Stimulated activated naive CD4-positive, alpha-beta T cell treated with Interleukin-2 at 50 U/mL for 16 hours (primary cell): ENCODE measurements around the gene S1PR3.
"Not testable (repeated sequence)": the region's sequence is repeated elsewhere in the genome, so short reads cannot be mapped to it uniquely, and the experiment has no call there.

Experiments used
- DNase-seq: peaks from one replicate; lab custom pipeline; 2025; lab: John Stamatoyannopoulos, UW

Gene S1PR3

DNA sequence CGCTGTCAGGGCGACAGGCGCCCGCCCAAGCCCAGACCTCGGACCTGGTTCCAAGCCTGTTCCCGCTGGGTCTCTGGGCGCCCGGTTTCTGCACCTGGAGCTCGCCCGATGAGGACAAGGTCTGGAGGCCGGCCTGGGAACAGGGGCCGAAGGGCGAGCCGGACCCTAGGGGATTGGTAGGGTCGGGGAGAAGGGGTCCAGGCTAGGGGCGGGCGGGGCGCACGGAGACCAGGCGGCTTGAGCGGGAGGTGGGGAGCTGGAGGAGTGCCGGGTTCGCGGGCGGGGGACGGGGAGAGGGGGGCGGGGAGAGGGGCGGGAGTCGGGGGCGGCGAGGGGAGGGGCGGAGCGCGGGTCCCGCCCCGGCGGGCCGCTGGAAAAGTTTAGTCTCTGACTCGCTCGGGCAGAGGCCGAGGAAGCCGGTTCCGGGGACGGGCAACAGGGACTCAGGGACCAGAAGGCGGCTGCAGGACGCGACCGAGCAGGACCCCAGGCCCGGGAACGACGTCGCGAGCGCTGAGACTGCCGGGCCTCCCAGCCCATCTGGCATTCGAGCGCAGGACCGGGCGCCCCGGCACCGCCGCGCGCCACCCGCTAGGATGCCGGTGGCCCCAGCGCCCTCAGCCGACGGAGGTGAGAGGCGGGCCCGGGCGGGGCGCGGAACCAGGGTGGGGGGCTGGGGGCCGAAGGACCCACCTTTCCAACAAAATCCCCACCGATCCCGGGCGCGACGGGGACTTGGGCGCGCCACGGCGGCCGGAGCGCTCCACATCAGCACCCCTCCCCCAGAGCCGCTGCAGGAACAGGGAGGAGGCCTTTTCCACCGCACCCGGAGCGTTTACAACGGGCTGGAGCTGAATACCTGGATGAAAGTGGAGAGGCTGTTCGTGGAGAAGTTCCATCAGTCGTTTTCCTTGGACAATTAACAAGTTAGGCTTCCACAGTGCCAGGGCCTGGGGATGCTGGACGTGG, at the start of gene S1PR3:
S1PR3 (plus strand) TSS at position 403 of the 969 bp plus-strand sequence. CDS start 9,733 bp downstream, outside the sequence.
- DNase-seq: no peak

DNA sequence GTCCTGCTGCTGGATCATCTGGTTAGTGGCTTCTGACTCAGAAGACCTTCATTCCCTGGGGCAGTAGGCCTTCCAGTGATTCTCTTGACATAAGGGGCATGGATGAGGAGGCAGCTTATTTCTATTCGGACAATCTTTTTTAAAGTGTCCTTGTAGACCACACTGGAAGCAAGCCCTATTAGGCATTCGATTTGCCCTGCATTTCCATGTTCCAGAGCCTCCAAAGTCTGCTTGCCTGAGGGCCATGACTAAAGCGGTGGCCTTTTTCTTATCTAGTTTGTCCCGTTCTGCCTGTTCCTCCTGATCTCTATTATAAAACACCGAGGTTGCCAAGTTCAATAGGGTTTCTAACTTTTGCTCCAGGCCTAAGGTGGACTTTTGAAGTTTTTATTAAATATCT, 49.7 kb upstream of the S1PR3 start:
- DNase-seq: not testable (repeated sequence)

DNA sequence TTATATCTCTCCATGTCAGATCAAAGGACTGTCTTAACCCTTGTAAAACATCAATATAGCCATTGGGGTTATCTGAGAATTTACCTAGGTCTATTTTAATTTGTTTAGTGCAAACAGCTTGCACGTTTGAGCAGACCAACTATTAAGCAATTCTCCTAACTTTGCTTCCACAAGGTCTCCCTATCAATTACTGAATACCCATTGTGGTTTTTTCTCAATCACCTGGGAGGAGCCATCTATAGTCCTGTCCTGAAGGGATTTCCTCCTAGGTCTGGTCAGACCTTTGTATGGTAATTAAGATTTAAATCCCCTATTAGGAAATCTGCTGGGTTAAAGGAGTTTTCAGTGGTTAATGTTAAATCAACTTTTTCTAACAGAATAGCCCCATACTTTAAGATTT, 48.9 kb upstream of the S1PR3 start:
- no peak for DNase-seq

DNA sequence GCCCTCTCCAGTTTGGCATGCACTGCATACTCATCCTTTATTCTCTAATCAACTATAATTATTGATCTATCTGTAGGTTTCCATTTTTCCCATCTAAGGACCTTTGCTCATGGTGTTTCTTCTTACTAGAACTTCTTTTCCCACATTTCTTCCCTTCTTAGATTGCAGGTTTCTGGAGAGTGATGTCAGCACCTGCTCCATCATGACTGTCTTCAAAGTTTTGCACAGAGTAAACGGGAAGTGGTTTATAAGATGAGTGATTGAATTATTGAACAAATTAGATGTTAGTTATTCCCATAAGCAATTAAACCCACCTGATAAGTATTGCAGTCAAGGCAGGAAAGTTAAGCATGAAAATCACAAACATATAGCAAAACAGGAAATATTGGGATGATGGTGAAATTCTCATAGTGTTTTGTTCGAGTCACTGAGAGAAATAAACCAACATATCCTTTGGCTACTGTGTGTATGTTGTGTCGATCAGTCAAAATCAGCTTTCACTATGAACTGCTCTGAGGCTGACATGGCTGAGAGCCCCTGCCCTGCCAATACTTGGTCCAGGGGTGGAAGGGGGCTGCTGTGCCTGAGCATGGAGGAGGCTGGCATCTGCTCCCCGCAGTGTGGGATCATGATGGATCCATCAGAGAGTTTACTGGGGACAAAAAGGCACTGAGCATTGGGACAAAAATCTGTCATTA, 45.5 kb upstream of the S1PR3 start:
- no peak for DNase-seq

DNA sequence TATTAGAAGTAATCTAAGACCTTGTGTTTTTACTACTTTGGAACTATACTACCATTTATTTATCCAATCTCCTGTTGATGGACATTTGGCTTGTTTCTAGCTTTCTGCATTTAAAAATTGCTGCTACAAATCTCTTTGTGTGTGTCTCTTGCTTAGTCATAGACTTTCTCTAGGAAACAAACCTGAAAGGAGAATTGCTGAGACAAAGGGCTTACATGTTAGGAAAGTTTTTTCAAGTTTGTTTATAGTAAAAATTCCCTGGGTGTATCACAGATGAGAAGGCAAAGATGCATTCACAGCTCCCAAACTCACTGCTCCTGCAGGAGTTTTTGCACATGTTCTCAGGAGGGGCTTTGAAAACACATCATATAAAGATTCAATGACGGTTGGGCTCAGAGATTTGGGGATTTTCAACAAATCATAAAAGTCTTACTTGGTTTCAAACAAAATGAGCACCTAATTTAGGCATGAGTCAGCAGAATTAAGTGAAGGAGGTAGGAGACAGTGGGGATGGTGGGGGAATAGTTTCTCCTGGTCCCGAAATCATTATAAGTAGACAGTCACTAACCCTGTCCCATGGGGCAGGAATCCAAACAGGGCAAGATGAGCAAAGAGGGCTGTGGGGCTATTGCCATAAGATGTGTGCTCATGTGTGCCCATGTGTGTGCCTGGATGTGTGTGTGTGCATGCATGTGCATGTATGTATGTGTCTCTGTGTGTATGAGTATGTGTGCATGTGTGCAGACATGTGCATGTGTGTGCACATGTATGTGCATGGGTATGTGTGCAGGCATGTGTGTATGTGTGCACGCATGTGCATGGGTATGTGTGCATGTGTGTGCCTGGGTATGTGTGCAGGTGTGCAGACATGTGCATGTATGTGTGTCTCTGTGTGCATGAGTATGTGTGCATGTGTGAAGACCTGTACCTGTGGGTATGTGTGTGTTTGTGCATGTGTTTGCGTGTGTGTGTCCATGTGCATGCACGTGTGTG, 43.4 kb upstream of the S1PR3 start:
- no peak for DNase-seq

DNA sequence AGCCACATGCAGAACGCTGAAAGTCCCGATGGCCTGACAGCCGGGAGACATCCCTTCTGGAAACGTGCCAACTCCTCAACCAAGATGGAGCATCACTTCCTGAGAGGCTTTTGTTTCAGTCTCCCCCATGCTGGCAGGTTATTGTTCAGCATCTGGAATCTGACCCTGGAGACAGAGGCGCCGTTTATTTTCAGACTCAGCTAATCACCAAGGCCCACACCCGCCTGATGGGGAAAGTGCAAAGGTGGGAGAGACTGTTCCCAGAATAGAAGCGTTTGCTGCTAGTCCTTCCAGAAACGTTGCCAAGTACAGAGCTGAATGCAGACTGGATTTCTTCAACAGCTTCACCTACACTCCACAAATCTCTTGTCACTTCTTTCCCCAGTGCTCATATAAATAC, 41.8 kb upstream of the S1PR3 start:
- DNase-seq: no peak

DNA sequence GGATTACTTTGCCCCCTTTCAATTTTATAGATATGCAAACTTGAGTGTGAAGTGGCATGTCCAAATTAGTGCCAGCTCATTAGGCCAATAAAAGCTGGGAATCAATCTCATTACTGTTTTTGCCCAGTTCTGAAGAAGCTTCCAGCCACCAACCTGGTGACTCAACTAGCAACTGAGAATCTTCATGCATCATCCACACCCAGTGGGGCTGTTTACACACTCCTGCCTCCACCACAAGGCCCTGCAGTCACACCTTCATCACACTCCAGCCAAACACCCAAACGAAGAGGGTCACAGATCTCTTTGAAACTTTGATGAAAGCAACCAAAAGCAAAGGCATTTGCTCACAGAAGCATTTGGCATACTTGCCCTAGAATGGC, 41.3 kb upstream of the S1PR3 start:
- no peak for DNase-seq

DNA sequence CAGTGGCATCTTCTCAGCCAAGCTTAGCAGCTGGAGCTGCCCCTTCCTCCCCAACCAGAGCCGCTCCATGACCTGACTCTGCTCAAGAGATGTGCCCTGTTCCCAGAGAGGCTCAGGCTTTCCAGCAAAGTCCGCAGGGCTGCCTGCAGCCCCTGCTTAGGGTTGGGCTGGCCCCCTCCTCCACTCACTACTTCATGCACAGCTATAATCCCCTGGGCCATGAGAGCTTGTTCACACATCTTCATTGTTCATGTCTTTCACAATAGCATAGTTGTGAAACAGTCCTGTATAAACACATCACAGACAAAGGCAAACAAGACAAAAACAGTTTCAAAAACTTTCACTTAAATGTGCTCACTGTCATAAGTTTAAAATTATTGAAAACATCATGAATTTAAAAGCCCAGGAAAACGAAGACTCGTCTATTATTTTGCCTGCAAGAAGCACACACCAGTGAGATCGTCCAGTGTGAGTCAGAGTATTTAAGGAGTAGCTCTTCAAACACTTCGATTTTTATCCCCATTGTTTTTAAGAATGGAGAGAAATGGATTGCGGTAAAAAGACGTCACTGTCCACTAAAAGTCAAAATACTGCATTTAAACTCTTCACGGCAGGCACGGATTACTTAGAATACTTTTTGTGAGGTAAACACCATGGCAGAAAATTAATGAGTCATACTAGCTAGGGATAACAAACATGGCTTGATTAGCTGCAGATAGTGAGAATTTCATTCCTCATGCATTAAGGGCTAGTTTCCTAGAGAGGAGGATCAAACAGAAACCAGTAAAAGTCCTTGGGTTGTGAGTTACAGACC, 40.7 kb upstream of the S1PR3 start:
- no peak for DNase-seq

DNA sequence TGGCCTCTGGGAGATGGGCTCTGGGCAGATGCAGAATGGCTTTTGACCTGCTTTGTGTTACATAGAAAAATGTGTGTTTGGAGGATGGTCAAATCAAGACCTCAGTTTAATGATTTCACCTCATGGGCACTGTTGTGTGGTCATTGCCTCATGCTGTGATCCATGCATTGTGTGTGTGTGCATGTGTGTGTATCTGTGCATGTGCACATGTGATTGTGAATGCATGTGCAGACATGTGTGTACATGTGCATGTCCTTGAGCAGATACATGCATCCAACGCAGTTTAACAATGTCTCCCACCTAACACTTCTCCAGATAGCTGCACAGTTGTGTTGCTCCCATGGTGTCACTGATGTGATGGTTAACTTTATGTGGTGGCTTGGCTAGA, 40.1 kb upstream of the S1PR3 start:
- no peak for DNase-seq

DNA sequence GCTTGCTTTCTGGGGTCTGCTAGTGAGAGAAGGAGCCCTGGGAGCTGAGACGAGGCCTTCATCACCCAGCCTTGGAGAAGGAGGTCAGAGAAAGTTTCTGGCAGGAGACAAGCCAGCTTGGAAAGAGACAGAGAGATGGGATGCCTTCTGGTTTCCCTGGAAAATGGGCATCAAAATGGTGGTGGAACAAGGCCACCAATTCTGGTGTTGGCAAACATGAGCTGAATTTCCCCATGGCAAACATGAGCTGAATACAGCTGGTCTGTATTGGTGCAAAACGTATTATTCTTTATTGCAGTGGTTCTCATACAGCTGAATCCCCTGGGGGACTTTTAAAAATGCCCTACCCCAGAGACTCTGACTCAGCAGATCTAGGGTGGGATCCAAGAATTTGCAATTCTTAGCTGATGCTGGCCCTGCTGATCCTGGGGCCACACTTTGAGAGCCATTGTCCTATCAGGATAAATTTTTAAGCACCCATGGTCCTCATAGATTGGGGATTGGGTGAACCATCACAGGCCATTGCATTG, 39.1 kb upstream of the S1PR3 start:
- DNase-seq: no peak

DNA sequence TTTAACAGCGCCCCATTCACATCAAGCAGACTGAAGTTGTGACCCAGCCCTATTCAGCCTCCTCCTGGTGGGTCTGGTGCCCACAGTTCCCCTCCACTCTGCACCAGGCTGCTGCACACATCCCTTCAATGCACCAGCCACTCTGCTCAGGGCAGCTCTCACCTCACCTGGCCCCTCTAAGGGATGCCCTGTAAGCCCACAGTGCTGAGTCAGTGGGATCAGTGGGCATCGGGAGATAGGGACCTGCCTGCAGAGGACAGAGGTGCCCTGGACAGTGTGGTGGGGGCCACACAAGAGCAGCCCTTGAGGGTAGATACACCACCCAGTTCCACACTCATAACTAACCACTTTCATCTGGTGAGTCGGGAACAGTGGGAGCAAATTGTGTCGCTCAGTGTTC, 38.3 kb upstream of the S1PR3 start:
- no peak for DNase-seq

DNA sequence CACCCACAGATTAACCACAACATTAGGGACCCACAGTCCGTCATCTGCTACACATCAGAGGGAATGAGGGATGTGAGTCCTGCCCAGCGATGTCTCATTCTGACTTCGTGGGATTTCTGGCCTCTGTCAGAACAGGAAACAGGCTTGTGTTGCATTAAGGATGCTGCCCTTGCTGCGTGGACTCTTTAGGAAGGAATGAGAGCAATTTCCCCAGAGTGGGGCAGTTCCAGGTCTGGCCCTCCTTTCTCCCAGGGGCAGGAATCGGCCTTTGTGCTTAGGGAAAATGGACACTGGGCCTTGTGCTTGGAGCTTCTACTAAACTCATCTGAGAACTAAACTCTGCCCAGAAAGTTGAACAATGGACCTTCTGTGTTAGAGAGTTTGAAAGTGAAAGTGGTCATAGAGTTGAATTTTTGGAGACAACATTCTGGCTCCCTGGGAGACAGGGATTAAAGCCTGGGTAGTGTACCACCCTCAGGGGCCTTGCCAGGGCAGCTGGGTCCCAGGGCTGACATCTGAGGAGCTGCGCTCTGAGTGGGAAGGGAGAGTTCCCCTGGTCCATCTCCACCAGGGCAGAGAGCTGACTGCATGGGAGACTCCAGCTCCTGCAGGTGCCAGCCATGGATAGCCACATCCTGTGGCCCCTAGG, 37.8 kb upstream of the S1PR3 start:
- no peak for DNase-seq

DNA sequence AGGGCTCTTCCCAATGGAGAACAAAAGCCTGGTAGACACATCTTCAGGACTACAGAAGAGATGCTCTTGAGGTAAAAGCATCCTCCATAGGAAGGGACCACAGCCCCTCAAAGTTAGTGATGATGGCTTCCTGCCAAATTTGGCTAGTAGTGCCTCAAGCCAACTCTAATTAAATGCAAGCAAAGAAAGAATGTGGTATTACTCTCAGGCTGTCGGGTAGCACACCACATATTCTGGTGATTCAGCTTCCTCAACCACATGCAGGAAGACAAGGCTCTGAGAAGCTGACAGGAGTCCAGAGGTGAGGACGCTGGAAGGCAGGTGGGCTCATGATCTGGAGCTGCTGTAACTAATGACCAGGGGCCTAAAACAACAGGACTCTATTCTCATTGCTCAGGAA, 37.2 kb upstream of the S1PR3 start:
- no peak for DNase-seq

DNA sequence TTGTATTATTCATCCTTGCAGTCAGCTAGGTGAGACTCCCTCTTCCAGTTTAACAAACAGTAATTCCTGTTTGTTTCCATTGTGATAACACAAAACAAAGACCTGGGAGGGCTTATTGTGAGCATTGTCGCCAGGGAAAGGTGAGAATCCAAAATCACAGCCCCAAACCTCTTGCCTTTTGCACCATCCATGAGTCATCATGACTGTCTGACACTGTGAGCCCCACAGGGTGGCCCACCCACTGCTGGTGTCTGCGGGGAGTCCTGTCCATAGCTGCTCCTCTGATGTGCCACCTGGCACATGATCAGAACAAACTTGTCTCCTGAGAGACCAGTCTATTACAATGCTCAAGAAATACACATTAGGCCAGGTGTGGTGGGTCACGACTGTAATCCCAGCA, 33.7 kb upstream of the S1PR3 start:
- no peak for DNase-seq

DNA sequence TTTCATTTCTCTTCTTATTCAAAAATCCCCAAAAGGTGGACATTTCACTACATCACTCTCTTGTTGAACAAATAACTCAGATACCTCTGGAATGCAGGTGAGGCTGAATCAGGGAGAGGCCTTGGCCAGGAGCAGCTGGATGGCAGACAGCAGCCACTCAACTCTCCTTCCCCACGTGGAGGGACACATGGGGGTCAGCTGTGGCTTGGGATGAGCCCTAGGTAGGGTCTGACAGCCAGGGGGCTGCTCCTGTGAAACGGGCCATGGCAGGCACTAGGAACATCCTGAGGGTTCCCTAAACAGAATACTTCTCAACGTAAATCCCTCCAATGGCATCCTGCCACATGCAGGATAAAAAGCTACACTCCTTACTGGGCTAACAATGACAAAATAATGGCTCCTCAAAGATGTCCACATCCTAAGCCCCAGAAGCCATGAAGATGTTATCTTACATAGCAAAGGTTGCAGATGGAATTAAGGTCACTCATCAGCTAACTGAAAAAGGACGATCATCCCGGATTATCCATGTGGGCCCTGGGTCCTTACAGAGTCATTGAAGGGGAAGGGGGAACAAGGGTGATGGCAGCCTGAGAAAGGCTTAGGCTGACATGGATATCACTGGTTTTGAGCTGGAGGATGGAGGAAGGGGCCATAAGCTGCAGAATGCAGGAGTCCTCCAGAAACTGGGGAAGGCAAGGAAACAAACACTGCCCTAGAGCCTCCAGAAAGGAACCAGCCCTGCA, 31.4 kb upstream of the S1PR3 start:
- no peak for DNase-seq

DNA sequence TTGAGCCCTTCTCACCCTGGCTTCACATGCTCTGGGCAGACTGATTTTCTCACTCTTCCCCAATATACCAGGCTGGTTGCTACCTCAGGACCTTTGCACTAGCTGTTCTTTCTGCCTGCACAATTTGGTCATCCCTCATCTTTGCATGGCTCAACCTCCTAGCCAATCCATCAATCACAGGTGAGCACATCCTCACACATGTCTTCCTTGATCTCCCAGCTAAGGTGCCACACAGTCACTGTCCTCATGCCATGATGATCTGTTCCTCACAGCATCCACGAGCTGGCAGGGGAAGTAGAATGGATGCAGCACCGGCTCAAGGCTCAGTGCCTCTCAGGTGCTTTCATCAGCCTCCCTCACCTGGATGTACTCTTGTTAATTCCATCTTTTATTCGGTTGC, 30.6 kb upstream of the S1PR3 start:
- DNase-seq: no peak

DNA sequence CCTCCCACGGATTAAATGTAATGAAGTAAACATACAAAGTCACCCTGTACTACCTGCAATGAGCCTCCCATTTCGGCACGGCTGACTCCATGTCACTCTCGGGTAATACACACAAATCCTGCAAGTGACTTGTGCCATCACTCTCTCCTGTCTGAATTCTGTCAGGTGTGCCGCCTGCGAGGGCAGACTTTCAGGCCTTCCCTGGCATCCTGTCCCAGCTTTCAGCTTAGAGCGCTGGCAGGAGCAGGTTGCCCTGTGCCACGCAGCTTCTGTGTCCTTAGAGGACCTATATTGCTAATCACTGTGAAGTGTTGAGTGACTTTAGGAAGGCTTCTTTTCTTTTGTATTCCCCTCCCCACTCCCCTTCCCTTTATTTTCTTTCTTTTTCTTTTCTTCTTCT, 25.8 kb upstream of the S1PR3 start:
- no peak for DNase-seq

DNA sequence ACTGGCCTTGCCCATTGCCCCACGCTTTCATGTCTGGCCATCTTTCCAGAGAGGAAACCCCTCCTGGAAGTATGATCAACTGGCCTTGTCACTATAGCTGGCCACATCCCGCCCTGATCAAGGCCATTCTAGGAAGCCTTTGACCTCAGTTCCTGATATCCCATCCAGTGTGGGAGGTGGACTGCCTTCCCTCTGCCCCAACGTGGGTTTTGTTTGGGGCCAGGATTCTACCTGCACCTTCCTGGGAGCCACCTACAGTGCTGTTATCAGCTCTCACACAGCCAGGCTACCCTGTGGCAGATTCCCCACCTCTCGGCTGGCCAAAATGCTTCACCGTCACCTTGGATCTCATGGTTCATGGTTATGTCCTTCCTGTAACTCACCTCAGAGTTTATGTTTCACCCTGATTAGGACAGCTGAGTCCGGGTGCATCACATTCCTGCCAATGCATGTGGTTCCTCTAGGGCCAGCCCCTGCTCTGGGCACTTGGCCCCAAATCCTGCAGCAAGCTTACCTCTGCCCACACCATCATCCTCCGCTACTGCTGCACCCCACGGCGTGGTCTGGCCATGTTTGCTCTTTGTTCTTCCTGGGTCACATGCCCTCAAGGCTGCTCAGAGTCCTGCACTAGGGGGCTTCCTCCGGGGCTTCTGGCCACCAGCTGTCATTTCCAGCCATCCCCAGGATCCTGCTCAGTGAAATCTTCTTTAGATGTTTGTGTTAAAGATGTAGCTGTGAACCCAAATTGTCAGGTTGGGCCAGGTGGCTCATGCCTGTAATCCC, 24.2 kb upstream of the S1PR3 start:
- DNase-seq: no peak

DNA sequence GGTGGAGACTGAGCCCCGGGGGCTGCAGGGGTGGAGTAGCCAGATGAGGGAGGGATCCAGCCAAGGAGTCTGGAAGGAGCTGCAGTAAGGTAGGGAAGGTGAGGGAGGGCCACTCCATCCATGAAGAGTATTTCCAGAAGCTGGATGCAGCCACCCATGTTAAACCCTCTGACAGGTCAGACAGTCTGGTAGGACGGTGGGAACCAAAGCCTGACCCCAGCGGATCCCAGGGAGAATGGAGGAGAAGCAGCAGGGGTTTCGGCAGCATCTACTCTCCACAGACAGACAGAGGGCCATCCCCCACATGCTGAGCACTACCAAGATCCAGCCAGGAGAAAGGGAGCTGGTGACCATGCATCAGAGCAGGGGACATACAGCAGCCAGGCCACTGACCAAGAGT, 22.5 kb upstream of the S1PR3 start:
- DNase-seq: no peak
